ENCODE results near the gene CIROP.

GRCh38 chr14:23147676-23148075 lies 42.9 kb upstream of the CIROP start:
- TF ChIP-seq, protein P1, sequence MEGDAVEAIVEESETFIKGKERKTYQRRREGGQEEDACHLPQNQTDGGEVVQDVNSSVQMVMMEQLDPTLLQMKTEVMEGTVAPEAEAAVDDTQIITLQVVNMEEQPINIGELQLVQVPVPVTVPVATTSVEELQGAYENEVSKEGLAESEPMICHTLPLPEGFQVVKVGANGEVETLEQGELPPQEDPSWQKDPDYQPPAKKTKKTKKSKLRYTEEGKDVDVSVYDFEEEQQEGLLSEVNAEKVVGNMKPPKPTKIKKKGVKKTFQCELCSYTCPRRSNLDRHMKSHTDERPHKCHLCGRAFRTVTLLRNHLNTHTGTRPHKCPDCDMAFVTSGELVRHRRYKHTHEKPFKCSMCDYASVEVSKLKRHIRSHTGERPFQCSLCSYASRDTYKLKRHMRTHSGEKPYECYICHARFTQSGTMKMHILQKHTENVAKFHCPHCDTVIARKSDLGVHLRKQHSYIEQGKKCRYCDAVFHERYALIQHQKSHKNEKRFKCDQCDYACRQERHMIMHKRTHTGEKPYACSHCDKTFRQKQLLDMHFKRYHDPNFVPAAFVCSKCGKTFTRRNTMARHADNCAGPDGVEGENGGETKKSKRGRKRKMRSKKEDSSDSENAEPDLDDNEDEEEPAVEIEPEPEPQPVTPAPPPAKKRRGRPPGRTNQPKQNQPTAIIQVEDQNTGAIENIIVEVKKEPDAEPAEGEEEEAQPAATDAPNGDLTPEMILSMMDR (IDR thresholded peaks at IDR 0.05; ENCODE audit: low read depth, low read length), result no peak
- no peak for TF ChIP-seq EZH2phosphoT487 (IDR thresholded peaks at IDR 0.05; ENCODE audit: low read depth)

Data from OCI-LY3 (cell line).